GF-D8 (cell line): ENCODE results near the gene FAM114A1.
"Not testable (repeated sequence)": the region's sequence is repeated elsewhere in the genome, so short reads cannot be mapped to it uniquely, and the experiment has no call there.

Experiments
- DNase-seq: peaks from one replicate; lab custom pipeline; 2025; lab: John Stamatoyannopoulos, UW

Gene FAM114A1

GRCh38 chr4:38967260-38968095 is 99.9 kb downstream of the FAM114A1 start:
- no peak for DNase-seq

- no peak for DNase-seq
Measured at GRCh38 chr4:38968668-38969067, 101.1 kb downstream of the FAM114A1 start.

- DNase-seq = no peak
Measured at GRCh38 chr4:38976308-38976707, 108.7 kb downstream of the FAM114A1 start.

- DNase-seq = no peak
Measured at GRCh38 chr4:38979081-38979480, 111.5 kb downstream of the FAM114A1 start.

- no peak for DNase-seq
Measured at GRCh38 chr4:38979511-38980230, 112.1 kb downstream of the FAM114A1 start.

- no peak for DNase-seq
Measured at GRCh38 chr4:38980903-38981676, 113.5 kb downstream of the FAM114A1 start.

GRCh38 chr4:38982361-38983095 is 114.9 kb downstream of the FAM114A1 start:
- DNase-seq = no peak

GRCh38 chr4:38983291-38983690 is 115.7 kb downstream of the FAM114A1 start:
- DNase-seq = no peak

GRCh38 chr4:38983787-38984598 is 116.4 kb downstream of the FAM114A1 start:
- no peak for DNase-seq

- no peak for DNase-seq
Measured at GRCh38 chr4:38985410-38986100, 117.9 kb downstream of the FAM114A1 start.

GRCh38 chr4:38987491-38987890 is 119.9 kb downstream of the FAM114A1 start:
- no peak for DNase-seq

- DNase-seq = not testable (repeated sequence)
Measured at GRCh38 chr4:38988353-38988752, 120.7 kb downstream of the FAM114A1 start.

GRCh38 chr4:38989487-38989886 is 121.9 kb downstream of the FAM114A1 start:
- no peak for DNase-seq

- no peak for DNase-seq
Measured at GRCh38 chr4:38990241-38990640, 122.6 kb downstream of the FAM114A1 start.

GRCh38 chr4:38993683-38994082 is 126.1 kb downstream of the FAM114A1 start:
- DNase-seq = no peak

- no peak for DNase-seq
Measured at GRCh38 chr4:38994135-38994534, 126.5 kb downstream of the FAM114A1 start.
